ENCODE measurements around the gene NCKAP5. TPM values are rescaled to one million over a fixed set of nuclear protein-coding genes. Genes with fewer than 3 reads are reported as not detected.

The NCKAP5 gene
- total RNA-seq, 4 donors from 2014 or later, result 0.03 to 0.55 (median 0.33) TPM

- no peaks in the 10 kb centered on the region for H3K9me3 ChIP-seq
- DNase-seq, result no peak
- peaks cover 0 to 4% (median 0%) of the 10 kb centered on the region in 3 donors for H3K27me3 ChIP-seq
- no peaks in the 10 kb centered on the region for H3K36me3 ChIP-seq
- intact Hi-C loops (cut with DNase I; ENCODE audit: low total_unique reads), result no loop called here
- no peak overlapping the region for H3K27ac ChIP-seq
- H3K4me1 ChIP-seq, result no peaks in the 10 kb centered on the region
- in situ Hi-C loops (cut with MboI; ENCODE audit: low sequenced_read_pairs in 4 of 4), result no loop called here
- H3K4me3 ChIP-seq, result no peak overlapping the region
- ATAC-seq, result no peak
- TF ChIP-seq, protein P1, sequence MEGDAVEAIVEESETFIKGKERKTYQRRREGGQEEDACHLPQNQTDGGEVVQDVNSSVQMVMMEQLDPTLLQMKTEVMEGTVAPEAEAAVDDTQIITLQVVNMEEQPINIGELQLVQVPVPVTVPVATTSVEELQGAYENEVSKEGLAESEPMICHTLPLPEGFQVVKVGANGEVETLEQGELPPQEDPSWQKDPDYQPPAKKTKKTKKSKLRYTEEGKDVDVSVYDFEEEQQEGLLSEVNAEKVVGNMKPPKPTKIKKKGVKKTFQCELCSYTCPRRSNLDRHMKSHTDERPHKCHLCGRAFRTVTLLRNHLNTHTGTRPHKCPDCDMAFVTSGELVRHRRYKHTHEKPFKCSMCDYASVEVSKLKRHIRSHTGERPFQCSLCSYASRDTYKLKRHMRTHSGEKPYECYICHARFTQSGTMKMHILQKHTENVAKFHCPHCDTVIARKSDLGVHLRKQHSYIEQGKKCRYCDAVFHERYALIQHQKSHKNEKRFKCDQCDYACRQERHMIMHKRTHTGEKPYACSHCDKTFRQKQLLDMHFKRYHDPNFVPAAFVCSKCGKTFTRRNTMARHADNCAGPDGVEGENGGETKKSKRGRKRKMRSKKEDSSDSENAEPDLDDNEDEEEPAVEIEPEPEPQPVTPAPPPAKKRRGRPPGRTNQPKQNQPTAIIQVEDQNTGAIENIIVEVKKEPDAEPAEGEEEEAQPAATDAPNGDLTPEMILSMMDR (IDR thresholded peaks at IDR 0.05 in 4 of 5, conservative IDR thresholded peaks at IDR 0.05 in 1 of 5), result no peak
- TF ChIP-seq POLR2A (IDR thresholded peaks at IDR 0.05), result no peak
These were observed 945.0 kb downstream of the NCKAP5 start for GRCh38 chr2:132623096-132623839.
